HepG2 (cell line): Measurements from ENCODE around the gene RDH16. TPM values are rescaled to one million over a fixed set of nuclear protein-coding genes. Genes with fewer than 3 reads are reported as not detected.

ENCODE experiments used
- CEBPG ChIP-seq: IDR thresholded peaks from 2 replicates; pipeline ENCODE4 v1.6.1; 2016
- ELF4 ChIP-seq: sonication (generic); formaldehyde crosslinking; IDR thresholded peaks from 2 replicates; pipeline ENCODE4 v1.5.0; 2020; ENCODE audit warnings: missing genetic modification reagents, mild to moderate bottlenecking, moderate library complexity, borderline replicate concordance
- FOSL2 ChIP-seq: sonication (generic); formaldehyde crosslinking; IDR thresholded peaks from 2 replicates; pipeline ENCODE4 v1.4.0; 2020; ENCODE audit warnings: missing genetic modification reagents
- JUND ChIP-seq: sonication (generic); formaldehyde crosslinking; IDR thresholded peaks from 2 replicates; pipeline ENCODE4 v1.8.0; 2022; ENCODE audit warnings: mild to moderate bottlenecking, missing genetic modification reagents
- KDM1A ChIP-seq: IDR thresholded peaks from 2 replicates; pipeline ENCODE4 v1.6.1; 2016; ENCODE audit warnings: missing compliant biosample characterization
- KDM3A ChIP-seq: IDR thresholded peaks from 2 replicates; pipeline ENCODE4 v1.6.1; 2018; ENCODE audit warnings: low read depth, missing compliant biosample characterization
- NCOA1 ChIP-seq: sonication (generic); formaldehyde crosslinking; IDR thresholded peaks from 2 replicates; pipeline ENCODE4 v1.9.0; 2021; ENCODE audit warnings: missing genetic modification reagents
- NFIB ChIP-seq: sonication (generic); formaldehyde crosslinking; IDR thresholded peaks from 2 replicates; pipeline ENCODE4 v1.9.0; 2021; ENCODE audit warnings: missing genetic modification reagents, mild to moderate bottlenecking, borderline replicate concordance
- PLRG1 ChIP-seq: fragments of 450-650 bp; conservative IDR thresholded peaks from 2 replicates; pipeline ENCODE4 v1.6.1; 2016
- RAD51 ChIP-seq: fragments of 450-650 bp; IDR thresholded peaks from 2 replicates; pipeline ENCODE4 v1.6.1; 2016; ENCODE audit warnings: borderline replicate concordance
- REXO4 ChIP-seq: sonication (generic); formaldehyde crosslinking; IDR thresholded peaks from 2 replicates; pipeline ENCODE4 v1.8.0; 2022; ENCODE audit warnings: missing genetic modification reagents, mild to moderate bottlenecking, borderline replicate concordance
- SMAD1 ChIP-seq: sonication (generic); formaldehyde crosslinking; IDR thresholded peaks from 2 replicates; pipeline ENCODE4 v1.4.0; 2020; ENCODE audit warnings: missing genetic modification reagents, low read depth, mild to moderate bottlenecking, borderline replicate concordance
- SUZ12 ChIP-seq: fragments of 150-350 bp; IDR thresholded peaks from 2 replicates; pipeline ENCODE4 v1.6.1; 2014; ENCODE audit warnings: low read depth, low read length
- SYNCRIP ChIP-seq: fragments of 200-400 bp; formaldehyde crosslinking; IDR thresholded peaks from 2 replicates; pipeline ENCODE4 v1.6.1; 2018; ENCODE audit warnings: mild to moderate bottlenecking, low read depth, low read length; ENCODE audit not compliant: insufficient read depth
- TMF1 ChIP-seq: sonication (generic); formaldehyde crosslinking; IDR thresholded peaks from 2 replicates; pipeline ENCODE4 v1.8.1; 2022; ENCODE audit warnings: low read depth, missing genetic modification reagents
- ZNF460 ChIP-seq: sonication (generic); formaldehyde crosslinking; IDR thresholded peaks from 2 replicates; pipeline ENCODE4 v1.5.1; 2020; ENCODE audit warnings: missing genetic modification reagents, mild to moderate bottlenecking, borderline replicate concordance
- ZNF549 ChIP-seq: sonication (generic); formaldehyde crosslinking; IDR thresholded peaks from 2 replicates; pipeline ENCODE4 v1.5.0; 2020; ENCODE audit warnings: missing genetic modification reagents
- ZNF570 ChIP-seq: sonication (generic); formaldehyde crosslinking; IDR thresholded peaks from 2 replicates; pipeline ENCODE4 v1.4.0; 2020; ENCODE audit warnings: mild to moderate bottlenecking, missing genetic modification reagents, borderline replicate concordance
- ZNF589 ChIP-seq: sonication (generic); formaldehyde crosslinking; conservative IDR thresholded peaks from 2 replicates; pipeline ENCODE4 v1.8.0; 2022; ENCODE audit warnings: mild to moderate bottlenecking, moderate library complexity, missing genetic modification reagents
- ZNF660 ChIP-seq: sonication (generic); formaldehyde crosslinking; IDR thresholded peaks from 2 replicates; pipeline ENCODE4 v1.5.1; 2020; ENCODE audit warnings: mild to moderate bottlenecking, low read depth, missing genetic modification reagents, borderline replicate concordance
- ZNF670 ChIP-seq: sonication (generic); formaldehyde crosslinking; IDR thresholded peaks from 2 replicates; pipeline ENCODE4 v1.8.0; 2022; ENCODE audit warnings: mild to moderate bottlenecking, missing genetic modification reagents, borderline replicate concordance
- ZNF7 ChIP-seq: IDR thresholded peaks from 2 replicates; pipeline ENCODE4 v1.6.1; 2016; ENCODE audit warnings: missing biosample characterization, missing genetic modification reagents
- polyA plus RNA-seq, 8 experiments: library from polyadenylated mRNA; depleted of rRNA in 3 of 8; stranded (reverse) in 7 of 8; unstranded in 1 of 8; fragments of >200 nt; fragmentation: Illumina TruSeq in 4 of 8; extraction: Trizol in 4 of 8; gene quantifications; 2 replicates each; pipeline versions ENCODE4 v1.2.1 to v1.2.3, GENCODE V29; 2011 to 2016; ENCODE audit warnings: low read depth in 4 of 8, missing spikeins in 1 of 8, mixed read lengths in 1 of 8; ENCODE audit not compliant: insufficient read depth in 1 of 8
- total RNA-seq, 5 experiments: library from RNA; depleted of rRNA; stranded (reverse); fragments of >200 nt; fragmentation: Illumina TruSeq; extraction: Trizol; gene quantifications; 2 replicates each; pipeline ENCODE4 v1.2.3, GENCODE V29; 2016; ENCODE audit warnings: low read depth in 1 of 5
- TF ChIP-seq, protein P1 (sequence below): sonication (generic); formaldehyde crosslinking; IDR thresholded peaks from 2 replicates; pipeline ENCODE4 v1.8.1; 2023; ENCODE audit warnings: mild to moderate bottlenecking, inconsistent platforms, moderate library complexity, missing genetic modification reagents, borderline replicate concordance
- TF ChIP-seq, protein P2 (sequence below): IDR thresholded peaks from 2 replicates; pipeline ENCODE4 v1.6.1; 2016; ENCODE audit warnings: control low read depth
- TF ChIP-seq, protein P3 (sequence below): sonication (generic); formaldehyde crosslinking; IDR thresholded peaks from 2 replicates; pipeline ENCODE4 v1.5.0; 2020; ENCODE audit warnings: missing genetic modification reagents
- TF ChIP-seq, protein P4 (sequence below): sonication (generic); formaldehyde crosslinking; IDR thresholded peaks from 2 replicates; pipeline ENCODE4 v1.4.0; 2020; ENCODE audit warnings: missing genetic modification reagents

RDH16 gene
- total and polyA plus RNA-seq, 2 of the 13 experiments (the other 11 are each of a cell fraction or from before 2014, with no cell fraction given) = 0.05 to 0.13 TPM

DNA sequence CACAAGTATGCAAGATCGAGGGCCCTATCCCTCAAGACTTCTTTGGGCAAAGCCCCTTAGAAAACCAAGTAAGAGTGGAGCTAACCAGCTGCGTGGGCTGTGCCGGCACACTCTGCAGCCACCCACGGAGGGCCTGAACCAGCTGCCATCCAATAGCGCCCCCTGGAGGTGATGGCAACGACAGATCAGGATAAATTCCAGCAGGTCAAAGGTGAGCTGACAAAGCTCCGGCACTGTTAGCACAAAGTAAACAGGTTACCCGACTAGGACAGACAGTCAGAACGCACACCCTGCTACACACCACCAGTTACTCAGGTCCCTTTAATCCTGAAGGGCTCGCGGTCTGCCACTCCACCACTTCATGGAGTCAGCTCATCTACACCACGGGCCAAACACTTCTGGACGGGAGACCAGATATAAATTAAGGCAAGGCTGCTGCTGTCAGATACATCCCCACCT is 44.1 kb upstream of the RDH16 start (continued):
- TF ChIP-seq KDM1A (CRISPR knock-in tag) = peak; percentile 94
- TF ChIP-seq ZNF660 (CRISPR knock-in tag) = no peak
- TF ChIP-seq KDM3A (CRISPR knock-in tag) = 0 out of 2 replicates have a peak, but pooled peaks have one; percentile 38
- TF ChIP-seq, protein P1, sequence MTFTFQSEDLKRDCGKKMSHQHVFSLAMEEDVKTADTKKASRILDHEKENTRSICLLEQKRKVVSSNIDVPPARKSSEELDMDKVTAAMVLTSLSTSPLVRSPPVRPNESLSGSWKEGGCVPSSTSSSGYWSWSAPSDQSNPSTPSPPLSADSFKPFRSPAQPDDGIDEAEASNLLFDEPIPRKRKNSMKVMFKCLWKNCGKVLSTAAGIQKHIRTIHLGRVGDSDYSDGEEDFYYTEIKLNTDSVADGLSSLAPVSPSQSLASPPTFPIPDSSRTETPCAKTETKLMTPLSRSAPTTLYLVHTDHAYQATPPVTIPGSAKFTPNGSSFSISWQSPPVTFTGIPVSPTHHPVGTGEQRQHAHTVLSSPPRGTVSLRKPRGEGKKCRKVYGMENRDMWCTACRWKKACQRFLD (CRISPR knock-in tag) = no peak
- TF ChIP-seq CEBPG (CRISPR knock-in tag) = no peak
- no peak for TF ChIP-seq ELF4 (CRISPR knock-in tag)
- no peak for TF ChIP-seq ZNF7 (CRISPR knock-in tag)
- TF ChIP-seq ZNF570 = no peak
- TF ChIP-seq FOSL2 = peak; percentile 68
- TF ChIP-seq, protein P2, sequence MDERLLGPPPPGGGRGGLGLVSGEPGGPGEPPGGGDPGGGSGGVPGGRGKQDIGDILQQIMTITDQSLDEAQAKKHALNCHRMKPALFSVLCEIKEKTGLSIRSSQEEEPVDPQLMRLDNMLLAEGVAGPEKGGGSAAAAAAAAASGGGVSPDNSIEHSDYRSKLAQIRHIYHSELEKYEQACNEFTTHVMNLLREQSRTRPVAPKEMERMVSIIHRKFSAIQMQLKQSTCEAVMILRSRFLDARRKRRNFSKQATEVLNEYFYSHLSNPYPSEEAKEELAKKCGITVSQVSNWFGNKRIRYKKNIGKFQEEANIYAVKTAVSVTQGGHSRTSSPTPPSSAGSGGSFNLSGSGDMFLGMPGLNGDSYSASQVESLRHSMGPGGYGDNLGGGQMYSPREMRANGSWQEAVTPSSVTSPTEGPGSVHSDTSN = no peak
- 0 out of 2 replicates have a peak, but pooled peaks have one; percentile 52 for TF ChIP-seq SMAD1 (CRISPR knock-in tag)
- TF ChIP-seq ZNF670 (CRISPR knock-in tag) = no peak; the same call in 1 of the 2 replicates
- TF ChIP-seq REXO4 (CRISPR knock-in tag) = no peak
- no peak for TF ChIP-seq NCOA1 (CRISPR knock-in tag)
- TF ChIP-seq NFIB (CRISPR knock-in tag) = no peak
- TF ChIP-seq, protein P3, sequence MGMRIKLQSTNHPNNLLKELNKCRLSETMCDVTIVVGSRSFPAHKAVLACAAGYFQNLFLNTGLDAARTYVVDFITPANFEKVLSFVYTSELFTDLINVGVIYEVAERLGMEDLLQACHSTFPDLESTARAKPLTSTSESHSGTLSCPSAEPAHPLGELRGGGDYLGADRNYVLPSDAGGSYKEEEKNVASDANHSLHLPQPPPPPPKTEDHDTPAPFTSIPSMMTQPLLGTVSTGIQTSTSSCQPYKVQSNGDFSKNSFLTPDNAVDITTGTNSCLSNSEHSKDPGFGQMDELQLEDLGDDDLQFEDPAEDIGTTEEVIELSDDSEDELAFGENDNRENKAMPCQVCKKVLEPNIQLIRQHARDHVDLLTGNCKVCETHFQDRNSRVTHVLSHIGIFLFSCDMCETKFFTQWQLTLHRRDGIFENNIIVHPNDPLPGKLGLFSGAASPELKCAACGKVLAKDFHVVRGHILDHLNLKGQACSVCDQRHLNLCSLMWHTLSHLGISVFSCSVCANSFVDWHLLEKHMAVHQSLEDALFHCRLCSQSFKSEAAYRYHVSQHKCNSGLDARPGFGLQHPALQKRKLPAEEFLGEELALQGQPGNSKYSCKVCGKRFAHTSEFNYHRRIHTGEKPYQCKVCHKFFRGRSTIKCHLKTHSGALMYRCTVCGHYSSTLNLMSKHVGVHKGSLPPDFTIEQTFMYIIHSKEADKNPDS (CRISPR knock-in tag) = no peak
- no peak for TF ChIP-seq SUZ12
- peak; percentile 51; the same call in 1 of the 2 replicates for TF ChIP-seq JUND (CRISPR knock-in tag)
- TF ChIP-seq TMF1 (CRISPR knock-in tag) = no peak
- no peak for TF ChIP-seq PLRG1
- TF ChIP-seq ZNF589 (CRISPR knock-in tag) = no peak
- no peak for TF ChIP-seq ZNF549 (CRISPR knock-in tag)
- no peak for TF ChIP-seq SYNCRIP
- TF ChIP-seq, protein P4, sequence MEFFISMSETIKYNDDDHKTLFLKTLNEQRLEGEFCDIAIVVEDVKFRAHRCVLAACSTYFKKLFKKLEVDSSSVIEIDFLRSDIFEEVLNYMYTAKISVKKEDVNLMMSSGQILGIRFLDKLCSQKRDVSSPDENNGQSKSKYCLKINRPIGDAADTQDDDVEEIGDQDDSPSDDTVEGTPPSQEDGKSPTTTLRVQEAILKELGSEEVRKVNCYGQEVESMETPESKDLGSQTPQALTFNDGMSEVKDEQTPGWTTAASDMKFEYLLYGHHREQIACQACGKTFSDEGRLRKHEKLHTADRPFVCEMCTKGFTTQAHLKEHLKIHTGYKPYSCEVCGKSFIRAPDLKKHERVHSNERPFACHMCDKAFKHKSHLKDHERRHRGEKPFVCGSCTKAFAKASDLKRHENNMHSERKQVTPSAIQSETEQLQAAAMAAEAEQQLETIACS (CRISPR knock-in tag) = no peak
- TF ChIP-seq RAD51 = no peak
- no peak; the same call in 1 of the 2 replicates for TF ChIP-seq ZNF460 (CRISPR knock-in tag)
